Hepatocyte (in vitro differentiated cells): ENCODE data around the gene LRCOL1. TPM values are rescaled to one million over a fixed set of nuclear protein-coding genes. Genes with fewer than 3 reads are reported as not detected.

Experiments used
- DNase-seq: peaks from one replicate; pipeline ENCODE4 v3.0.0-alpha.2; 2016; ENCODE audit warnings: low spot score
- H2AFZ ChIP-seq: fragments of 200-600 bp; sonication (generic); 2 replicates; pipeline ENCODE4 v1.6.0; 2016; ENCODE audit warnings: antibody characterized with exemption, mild to moderate bottlenecking
- H3K27ac ChIP-seq: fragments of 200-600 bp; sonication (generic); 2 replicates; pipeline ENCODE4 v1.5.1; 2016; ENCODE audit warnings: mild to moderate bottlenecking
- H3K27me3 ChIP-seq: fragments of 200-600 bp; sonication (generic); 2 replicates; pipeline ENCODE4 v1.6.1; 2016
- H3K36me3 ChIP-seq: fragments of 200-600 bp; sonication (generic); replicated peaks from 2 replicates; pipeline ENCODE4 v1.5.1; 2016; ENCODE audit warnings: low read depth; ENCODE audit not compliant: insufficient read depth
- H3K4me1 ChIP-seq: fragments of 200-600 bp; sonication (generic); 2 replicates; pipeline ENCODE4 v1.5.1; 2016; ENCODE audit warnings: mild to moderate bottlenecking, moderate library complexity; ENCODE audit not compliant: insufficient read depth
- H3K4me2 ChIP-seq: fragments of 200-600 bp; sonication (generic); 2 replicates; pipeline ENCODE4 v1.6.0; 2016
- H3K4me3 ChIP-seq: fragments of 200-600 bp; sonication (generic); 2 replicates; pipeline ENCODE4 v1.5.1; 2016; ENCODE audit warnings: mild to moderate bottlenecking
- H3K79me2 ChIP-seq: fragments of 200-600 bp; sonication (generic); 2 replicates; pipeline ENCODE4 v1.6.0; 2017; ENCODE audit warnings: mild to moderate bottlenecking
- H3K9me2 ChIP-seq: fragments of 200-600 bp; sonication (generic); replicated peaks from 2 replicates; pipeline ENCODE4 v1.6.0; 2017; ENCODE audit warnings: mild to moderate bottlenecking; ENCODE audit not compliant: insufficient read depth
- H3K9me3 ChIP-seq: fragments of 200-600 bp; sonication (generic); 2 replicates; pipeline ENCODE4 v1.5.1; 2016; ENCODE audit warnings: low read depth, mild to moderate bottlenecking
- H4K20me1 ChIP-seq: fragments of 200-600 bp; sonication (generic); 2 replicates; pipeline ENCODE4 v1.6.0; 2016; ENCODE audit warnings: mild to moderate bottlenecking; ENCODE audit not compliant: insufficient read depth, poor library complexity, severe bottlenecking
- EZH2 ChIP-seq: fragments of 200-600 bp; sonication (generic); IDR thresholded peaks from 2 replicates; pipeline ENCODE4 v1.6.1; 2016; ENCODE audit warnings: antibody characterized with exemption, mild to moderate bottlenecking, borderline replicate concordance
- EZH2phosphoT487 ChIP-seq: fragments of 200-600 bp; sonication (generic); IDR thresholded peaks from one replicate; pipeline ENCODE4 v1.6.1; 2018; ENCODE audit warnings: antibody characterized with exemption, mild to moderate bottlenecking, low read depth, moderate library complexity; ENCODE audit not compliant: unreplicated experiment, severe bottlenecking
- WGBS: methylation state at CpG from one replicate; pipeline ENCODE4 v1.1.6; 2016; ENCODE audit warnings: low lambda C conversion rate; ENCODE audit errors: missing lambda C conversion rate; 5-methylcytosine and 5-hydroxymethylcytosine counted together
- polyA plus RNA-seq: library from polyadenylated mRNA; unstranded; fragments of >200 nt; fragmentation: Nextera tagmentation; extraction: Ambion mirVana; gene quantifications from 2 replicates; pipeline ENCODE4 v1.2.1, GENCODE V29; 2016
- total RNA-seq: library from RNA; depleted of rRNA; stranded (reverse); fragments of >200 nt; gene quantifications from 2 replicates; pipeline ENCODE4 v1.2.3, GENCODE V29; 2014
- TF ChIP-seq, protein P1 (sequence below): fragments of 200-600 bp; sonication (generic); IDR thresholded peaks from 2 replicates; pipeline ENCODE4 v1.5.1; 2016; ENCODE audit warnings: antibody characterized with exemption, mild to moderate bottlenecking; ENCODE audit not compliant: poor library complexity

The LRCOL1 gene
- total and polyA plus RNA-seq, 2 experiments from 2014 or later, result 0.28 TPM; not detected in 1

GRCh38 chr12:132608231-132609171 lies 1.9 kb downstream of the LRCOL1 start:
- H3K79me2 ChIP-seq, result no peaks in the 10 kb centered on the region
- no peaks in the 10 kb centered on the region for H3K4me1 ChIP-seq
- H3K4me2 ChIP-seq, result no peak overlapping the region
- no peaks in the 10 kb centered on the region for H3K9me3 ChIP-seq
- H4K20me1 ChIP-seq, result no peaks in the 10 kb centered on the region
- no peaks in the 10 kb centered on the region for H3K9me2 ChIP-seq
- H3K4me3 ChIP-seq, result no peak overlapping the region
- peaks cover 32% of the 10 kb centered on the region for H3K27me3 ChIP-seq
- no peaks in the 10 kb centered on the region for H3K36me3 ChIP-seq
- no peak overlapping the region for H2AFZ ChIP-seq
- no peak for DNase-seq
- TF ChIP-seq EZH2phosphoT487, result no peak
- TF ChIP-seq, protein P1, sequence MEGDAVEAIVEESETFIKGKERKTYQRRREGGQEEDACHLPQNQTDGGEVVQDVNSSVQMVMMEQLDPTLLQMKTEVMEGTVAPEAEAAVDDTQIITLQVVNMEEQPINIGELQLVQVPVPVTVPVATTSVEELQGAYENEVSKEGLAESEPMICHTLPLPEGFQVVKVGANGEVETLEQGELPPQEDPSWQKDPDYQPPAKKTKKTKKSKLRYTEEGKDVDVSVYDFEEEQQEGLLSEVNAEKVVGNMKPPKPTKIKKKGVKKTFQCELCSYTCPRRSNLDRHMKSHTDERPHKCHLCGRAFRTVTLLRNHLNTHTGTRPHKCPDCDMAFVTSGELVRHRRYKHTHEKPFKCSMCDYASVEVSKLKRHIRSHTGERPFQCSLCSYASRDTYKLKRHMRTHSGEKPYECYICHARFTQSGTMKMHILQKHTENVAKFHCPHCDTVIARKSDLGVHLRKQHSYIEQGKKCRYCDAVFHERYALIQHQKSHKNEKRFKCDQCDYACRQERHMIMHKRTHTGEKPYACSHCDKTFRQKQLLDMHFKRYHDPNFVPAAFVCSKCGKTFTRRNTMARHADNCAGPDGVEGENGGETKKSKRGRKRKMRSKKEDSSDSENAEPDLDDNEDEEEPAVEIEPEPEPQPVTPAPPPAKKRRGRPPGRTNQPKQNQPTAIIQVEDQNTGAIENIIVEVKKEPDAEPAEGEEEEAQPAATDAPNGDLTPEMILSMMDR, result no peak
- no peak for TF ChIP-seq EZH2
- H3K27ac ChIP-seq, result no peak overlapping the region
- 52% methylated on average over 25 of the region's 25 CpGs for WGBS

- Histone ChIP-seq H2AFZ (no peak overlapping the region), H3K27me3 (peaks cover 32% of the 10 kb centered on the region), H3K4me3 (no peak overlapping the region), H3K9me2 (no peaks in the 10 kb centered on the region), H4K20me1 (no peaks in the 10 kb centered on the region), H3K27ac (no peak overlapping the region), H3K79me2 (no peaks in the 10 kb centered on the region), H3K36me3 (no peaks in the 10 kb centered on the region), H3K4me1 (no peaks in the 10 kb centered on the region), H3K4me2 (no peak overlapping the region), H3K9me3 (no peaks in the 10 kb centered on the region)
- whole genome bisulfite sequencing, result 91% methylated on average over 19 of the region's 19 CpGs
- no peak for DNase-seq
- no peak for TF ChIP-seq EZH2
- no peak for TF ChIP-seq EZH2phosphoT487
- TF ChIP-seq, protein P1, result no peak
Observed at GRCh38 chr12:132606927-132607326, 3.5 kb downstream of the LRCOL1 start.

DNA sequence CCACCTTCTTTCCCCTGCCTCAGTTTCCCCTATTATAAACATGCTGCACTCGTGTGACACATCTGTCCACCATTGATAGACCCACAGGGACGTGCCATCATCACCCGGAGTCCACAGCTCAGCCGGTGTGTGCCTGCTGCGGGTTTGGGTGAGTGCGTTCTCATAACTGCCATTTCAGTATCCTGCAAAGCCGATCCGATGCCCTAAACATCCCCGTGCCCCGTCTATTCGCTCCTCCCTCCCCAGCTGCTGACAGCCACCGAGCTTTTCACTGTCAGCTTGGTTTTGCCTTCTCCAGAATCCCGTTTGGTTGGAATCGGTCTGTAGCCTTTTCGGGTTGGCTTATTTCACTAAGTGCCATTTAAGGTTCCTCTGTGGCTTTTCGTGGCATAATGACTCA lies 3.9 kb downstream of the LRCOL1 start:
- Histone ChIP-seq H3K4me1 (no peaks in the 10 kb centered on the region), H3K79me2 (no peaks in the 10 kb centered on the region), H3K9me3 (no peaks in the 10 kb centered on the region), H3K4me3 (no peak overlapping the region), H3K4me2 (no peak overlapping the region), H3K9me2 (no peaks in the 10 kb centered on the region), H3K36me3 (no peaks in the 10 kb centered on the region), H4K20me1 (no peaks in the 10 kb centered on the region), H3K27me3 (peaks cover 35% of the 10 kb centered on the region), H2AFZ (no peak overlapping the region), H3K27ac (no peak overlapping the region)
- WGBS, result 76% methylated on average over 16 of the region's 16 CpGs
- DNase-seq, result no peak
- no peak for TF ChIP-seq EZH2phosphoT487
- TF ChIP-seq EZH2, result no peak
- TF ChIP-seq, protein P1, result no peak
